ENCODE results near the gene PTPRN2. TPM values are rescaled to one million over a fixed set of nuclear protein-coding genes. Genes with fewer than 3 reads are reported as not detected.

PTPRN2 gene
- total and polyA plus RNA-seq, 9 of the 15 experiments (the other 6 are each of a cell fraction or from before 2014, with no cell fraction given) = not detected

DNA sequence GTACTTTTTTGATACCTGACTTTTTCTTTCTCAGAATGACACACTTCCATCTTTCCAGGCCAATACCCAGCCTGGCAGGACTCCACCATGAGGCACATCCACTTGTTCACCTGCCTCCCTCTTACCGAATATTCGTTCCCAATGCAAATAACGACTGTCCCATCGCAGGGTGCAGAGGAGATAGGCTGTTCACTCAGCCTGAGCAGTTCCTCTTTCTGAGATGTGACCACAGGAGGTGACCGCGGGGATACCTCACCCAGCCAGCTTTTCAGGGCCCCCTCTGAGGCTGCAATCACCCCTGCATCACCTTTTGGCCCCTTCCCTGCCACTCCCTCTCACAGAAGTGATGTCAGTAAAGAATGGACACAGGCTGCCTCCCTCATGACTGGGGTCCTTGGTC lies 28.3 kb downstream of the PTPRN2 start:
- peak; percentile 97 for TF ChIP-seq SPI1 (IDR thresholded peaks at IDR 0.05; ENCODE audit: borderline replicate concordance, low read depth, low read length)
- TF ChIP-seq, protein P1, sequence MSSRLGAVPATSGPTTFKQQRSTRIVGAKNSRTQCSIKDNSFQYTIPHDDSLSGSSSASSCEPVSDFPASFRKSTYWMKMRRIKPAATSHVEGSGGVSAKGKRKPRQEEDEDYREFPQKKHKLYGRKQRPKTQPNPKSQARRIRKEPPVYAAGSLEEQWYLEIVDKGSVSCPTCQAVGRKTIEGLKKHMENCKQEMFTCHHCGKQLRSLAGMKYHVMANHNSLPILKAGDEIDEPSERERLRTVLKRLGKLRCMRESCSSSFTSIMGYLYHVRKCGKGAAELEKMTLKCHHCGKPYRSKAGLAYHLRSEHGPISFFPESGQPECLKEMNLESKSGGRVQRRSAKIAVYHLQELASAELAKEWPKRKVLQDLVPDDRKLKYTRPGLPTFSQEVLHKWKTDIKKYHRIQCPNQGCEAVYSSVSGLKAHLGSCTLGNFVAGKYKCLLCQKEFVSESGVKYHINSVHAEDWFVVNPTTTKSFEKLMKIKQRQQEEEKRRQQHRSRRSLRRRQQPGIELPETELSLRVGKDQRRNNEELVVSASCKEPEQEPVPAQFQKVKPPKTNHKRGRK (tag; IDR thresholded peaks at IDR 0.05) = no peak
- no peak for TF ChIP-seq NR3C1 (CRISPR knock-in tag; IDR thresholded peaks at IDR 0.05)
- TF ChIP-seq JUN (IDR thresholded peaks at IDR 0.05; ENCODE audit: borderline replicate concordance, low read depth, low read length) = no peak
- TF ChIP-seq JUN (CRISPR knock-in tag; IDR thresholded peaks at IDR 0.05; ENCODE audit: borderline replicate concordance) = no peak
- TF ChIP-seq SMC3 (conservative IDR thresholded peaks at IDR 0.05; ENCODE audit: insufficient read depth, low read depth, low read length) = no peak
- TF ChIP-seq BHLHE40 (IDR thresholded peaks at IDR 0.05; ENCODE audit: low read length) = no peak
- no peak for TF ChIP-seq ZNF77 (CRISPR knock-in tag; IDR thresholded peaks at IDR 0.05)
- TF ChIP-seq, protein P2, sequence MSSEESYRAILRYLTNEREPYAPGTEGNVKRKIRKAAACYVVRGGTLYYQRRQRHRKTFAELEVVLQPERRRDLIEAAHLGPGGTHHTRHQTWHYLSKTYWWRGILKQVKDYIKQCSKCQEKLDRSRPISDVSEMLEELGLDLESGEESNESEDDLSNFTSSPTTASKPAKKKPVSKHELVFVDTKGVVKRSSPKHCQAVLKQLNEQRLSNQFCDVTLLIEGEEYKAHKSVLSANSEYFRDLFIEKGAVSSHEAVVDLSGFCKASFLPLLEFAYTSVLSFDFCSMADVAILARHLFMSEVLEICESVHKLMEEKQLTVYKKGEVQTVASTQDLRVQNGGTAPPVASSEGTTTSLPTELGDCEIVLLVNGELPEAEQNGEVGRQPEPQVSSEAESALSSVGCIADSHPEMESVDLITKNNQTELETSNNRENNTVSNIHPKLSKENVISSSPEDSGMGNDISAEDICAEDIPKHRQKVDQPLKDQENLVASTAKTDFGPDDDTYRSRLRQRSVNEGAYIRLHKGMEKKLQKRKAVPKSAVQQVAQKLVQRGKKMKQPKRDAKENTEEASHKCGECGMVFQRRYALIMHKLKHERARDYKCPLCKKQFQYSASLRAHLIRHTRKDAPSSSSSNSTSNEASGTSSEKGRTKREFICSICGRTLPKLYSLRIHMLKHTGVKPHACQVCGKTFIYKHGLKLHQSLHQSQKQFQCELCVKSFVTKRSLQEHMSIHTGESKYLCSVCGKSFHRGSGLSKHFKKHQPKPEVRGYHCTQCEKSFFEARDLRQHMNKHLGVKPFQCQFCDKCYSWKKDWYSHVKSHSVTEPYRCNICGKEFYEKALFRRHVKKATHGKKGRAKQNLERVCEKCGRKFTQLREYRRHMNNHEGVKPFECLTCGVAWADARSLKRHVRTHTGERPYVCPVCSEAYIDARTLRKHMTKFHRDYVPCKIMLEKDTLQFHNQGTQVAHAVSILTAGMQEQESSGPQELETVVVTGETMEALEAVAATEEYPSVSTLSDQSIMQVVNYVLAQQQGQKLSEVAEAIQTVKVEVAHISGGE (CRISPR knock-in tag; IDR thresholded peaks at IDR 0.05) = no peak
- FAIRE-seq (no peak), DNase-seq (ENCODE audit: extremely low read depth in 1 of 4, low spot score in 3 of 4) (no peak), ATAC-seq (peak; percentile 48; the same call in 2 of the 3 replicates)
- H3K9me1 ChIP-seq (ENCODE audit: control insufficient read depth, insufficient read depth, low read length) = peaks cover 2% of the 10 kb centered on the region
- ChIA-PET CTCF (ENCODE audit: low intra/inter-chr PET ratio) (no interaction called here), POLR2A (no interaction called here)
- intact Hi-C loops (cut with micrococcal nuclease) = no loop called here
- no peaks in the 10 kb centered on the region for H3K79me2 ChIP-seq (ENCODE audit: control insufficient read depth, insufficient read depth, low read length)
- no peaks in the 10 kb centered on the region for H3K36me3 ChIP-seq (ENCODE audit: control insufficient read depth, insufficient read depth, low read length)
- H2AFZ ChIP-seq (ENCODE audit: low read depth, low read length) = no peak overlapping the region
- no TSS peak for BruUV-seq (replicated peaks)
- no peaks in the 10 kb centered on the region; the same call in 1 of the 2 replicates for H4K20me1 ChIP-seq (replicated peaks; ENCODE audit: control insufficient read depth, insufficient read depth, low read length)
- no peak overlapping the region for H3K4me2 ChIP-seq (ENCODE audit: insufficient read depth, low read length)
- no peak overlapping the region for H3K9ac ChIP-seq (ENCODE audit: insufficient read depth in 1 of 2, low read depth in 2 of 2, low read length in 2 of 2)
- under 1% methylated on average over 6 of the region's 6 CpGs for WGBS (ENCODE audit: insufficient coverage, low coverage, missing lambda C conversion rate)
- H3K27me3 ChIP-seq (ENCODE audit: control insufficient read depth in 2 of 2, insufficient read depth in 2 of 2, low read length in 2 of 2) = peaks cover 43 to 81% of the 10 kb centered on the region in 2 experiments
- H3K4me1 ChIP-seq (replicated peaks in 1 of 2; ENCODE audit: control insufficient read depth in 2 of 2, insufficient read depth in 2 of 2, low read length in 2 of 2) = peaks cover 0 to 13% of the 10 kb centered on the region in 2 experiments; a peak in 1 of 5 replicates
- no peak overlapping the region for H3K27ac ChIP-seq (ENCODE audit: extremely low read depth, low read depth, low read length)
- no peak overlapping the region for H3K4me3 ChIP-seq
- no peaks in the 10 kb centered on the region for H3K9me3 ChIP-seq (replicated peaks; ENCODE audit: control insufficient read depth, insufficient read depth, low read depth, low read length)
- in situ Hi-C loops (cut with MboI) = no loop called here
